ENCODE measurements around the gene SIRPG. TPM values are rescaled to one million over a fixed set of nuclear protein-coding genes. Genes with fewer than 3 reads are reported as not detected.

The SIRPG gene
- total and polyA plus RNA-seq, 2 of the 8 experiments (the other 6 are each of a cell fraction or from before 2014, with no cell fraction given): 0.08 TPM; not detected in 1

DNA sequence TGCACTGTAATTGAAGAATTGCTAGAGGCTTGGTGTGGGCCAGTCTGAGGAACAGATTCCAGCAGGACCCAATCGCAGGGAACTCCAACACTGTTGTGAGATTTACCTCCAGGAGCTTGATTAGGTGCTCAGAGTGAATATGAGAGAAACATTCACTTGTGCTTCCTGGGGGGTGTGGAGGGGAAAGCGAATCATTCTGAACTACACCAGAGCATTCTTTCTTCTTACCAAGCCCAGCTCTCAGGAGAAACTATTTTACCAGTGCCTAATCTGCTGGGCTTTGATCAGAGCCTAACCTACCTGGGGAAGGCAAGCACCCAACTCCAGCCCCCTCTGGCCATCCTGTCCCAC, 30.4 kb downstream of the SIRPG start (continued):
- TF ChIP-seq, protein P1, sequence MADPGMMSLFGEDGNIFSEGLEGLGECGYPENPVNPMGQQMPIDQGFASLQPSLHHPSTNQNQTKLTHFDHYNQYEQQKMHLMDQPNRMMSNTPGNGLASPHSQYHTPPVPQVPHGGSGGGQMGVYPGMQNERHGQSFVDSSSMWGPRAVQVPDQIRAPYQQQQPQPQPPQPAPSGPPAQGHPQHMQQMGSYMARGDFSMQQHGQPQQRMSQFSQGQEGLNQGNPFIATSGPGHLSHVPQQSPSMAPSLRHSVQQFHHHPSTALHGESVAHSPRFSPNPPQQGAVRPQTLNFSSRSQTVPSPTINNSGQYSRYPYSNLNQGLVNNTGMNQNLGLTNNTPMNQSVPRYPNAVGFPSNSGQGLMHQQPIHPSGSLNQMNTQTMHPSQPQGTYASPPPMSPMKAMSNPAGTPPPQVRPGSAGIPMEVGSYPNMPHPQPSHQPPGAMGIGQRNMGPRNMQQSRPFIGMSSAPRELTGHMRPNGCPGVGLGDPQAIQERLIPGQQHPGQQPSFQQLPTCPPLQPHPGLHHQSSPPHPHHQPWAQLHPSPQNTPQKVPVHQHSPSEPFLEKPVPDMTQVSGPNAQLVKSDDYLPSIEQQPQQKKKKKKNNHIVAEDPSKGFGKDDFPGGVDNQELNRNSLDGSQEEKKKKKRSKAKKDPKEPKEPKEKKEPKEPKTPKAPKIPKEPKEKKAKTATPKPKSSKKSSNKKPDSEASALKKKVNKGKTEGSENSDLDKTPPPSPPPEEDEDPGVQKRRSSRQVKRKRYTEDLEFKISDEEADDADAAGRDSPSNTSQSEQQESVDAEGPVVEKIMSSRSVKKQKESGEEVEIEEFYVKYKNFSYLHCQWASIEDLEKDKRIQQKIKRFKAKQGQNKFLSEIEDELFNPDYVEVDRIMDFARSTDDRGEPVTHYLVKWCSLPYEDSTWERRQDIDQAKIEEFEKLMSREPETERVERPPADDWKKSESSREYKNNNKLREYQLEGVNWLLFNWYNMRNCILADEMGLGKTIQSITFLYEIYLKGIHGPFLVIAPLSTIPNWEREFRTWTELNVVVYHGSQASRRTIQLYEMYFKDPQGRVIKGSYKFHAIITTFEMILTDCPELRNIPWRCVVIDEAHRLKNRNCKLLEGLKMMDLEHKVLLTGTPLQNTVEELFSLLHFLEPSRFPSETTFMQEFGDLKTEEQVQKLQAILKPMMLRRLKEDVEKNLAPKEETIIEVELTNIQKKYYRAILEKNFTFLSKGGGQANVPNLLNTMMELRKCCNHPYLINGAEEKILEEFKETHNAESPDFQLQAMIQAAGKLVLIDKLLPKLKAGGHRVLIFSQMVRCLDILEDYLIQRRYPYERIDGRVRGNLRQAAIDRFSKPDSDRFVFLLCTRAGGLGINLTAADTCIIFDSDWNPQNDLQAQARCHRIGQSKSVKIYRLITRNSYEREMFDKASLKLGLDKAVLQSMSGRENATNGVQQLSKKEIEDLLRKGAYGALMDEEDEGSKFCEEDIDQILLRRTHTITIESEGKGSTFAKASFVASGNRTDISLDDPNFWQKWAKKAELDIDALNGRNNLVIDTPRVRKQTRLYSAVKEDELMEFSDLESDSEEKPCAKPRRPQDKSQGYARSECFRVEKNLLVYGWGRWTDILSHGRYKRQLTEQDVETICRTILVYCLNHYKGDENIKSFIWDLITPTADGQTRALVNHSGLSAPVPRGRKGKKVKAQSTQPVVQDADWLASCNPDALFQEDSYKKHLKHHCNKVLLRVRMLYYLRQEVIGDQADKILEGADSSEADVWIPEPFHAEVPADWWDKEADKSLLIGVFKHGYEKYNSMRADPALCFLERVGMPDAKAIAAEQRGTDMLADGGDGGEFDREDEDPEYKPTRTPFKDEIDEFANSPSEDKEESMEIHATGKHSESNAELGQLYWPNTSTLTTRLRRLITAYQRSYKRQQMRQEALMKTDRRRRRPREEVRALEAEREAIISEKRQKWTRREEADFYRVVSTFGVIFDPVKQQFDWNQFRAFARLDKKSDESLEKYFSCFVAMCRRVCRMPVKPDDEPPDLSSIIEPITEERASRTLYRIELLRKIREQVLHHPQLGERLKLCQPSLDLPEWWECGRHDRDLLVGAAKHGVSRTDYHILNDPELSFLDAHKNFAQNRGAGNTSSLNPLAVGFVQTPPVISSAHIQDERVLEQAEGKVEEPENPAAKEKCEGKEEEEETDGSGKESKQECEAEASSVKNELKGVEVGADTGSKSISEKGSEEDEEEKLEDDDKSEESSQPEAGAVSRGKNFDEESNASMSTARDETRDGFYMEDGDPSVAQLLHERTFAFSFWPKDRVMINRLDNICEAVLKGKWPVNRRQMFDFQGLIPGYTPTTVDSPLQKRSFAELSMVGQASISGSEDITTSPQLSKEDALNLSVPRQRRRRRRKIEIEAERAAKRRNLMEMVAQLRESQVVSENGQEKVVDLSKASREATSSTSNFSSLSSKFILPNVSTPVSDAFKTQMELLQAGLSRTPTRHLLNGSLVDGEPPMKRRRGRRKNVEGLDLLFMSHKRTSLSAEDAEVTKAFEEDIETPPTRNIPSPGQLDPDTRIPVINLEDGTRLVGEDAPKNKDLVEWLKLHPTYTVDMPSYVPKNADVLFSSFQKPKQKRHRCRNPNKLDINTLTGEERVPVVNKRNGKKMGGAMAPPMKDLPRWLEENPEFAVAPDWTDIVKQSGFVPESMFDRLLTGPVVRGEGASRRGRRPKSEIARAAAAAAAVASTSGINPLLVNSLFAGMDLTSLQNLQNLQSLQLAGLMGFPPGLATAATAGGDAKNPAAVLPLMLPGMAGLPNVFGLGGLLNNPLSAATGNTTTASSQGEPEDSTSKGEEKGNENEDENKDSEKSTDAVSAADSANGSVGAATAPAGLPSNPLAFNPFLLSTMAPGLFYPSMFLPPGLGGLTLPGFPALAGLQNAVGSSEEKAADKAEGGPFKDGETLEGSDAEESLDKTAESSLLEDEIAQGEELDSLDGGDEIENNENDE (IDR thresholded peaks at IDR 0.05; ENCODE audit: insufficient replicate concordance, low read length): no peak
